Upper lobe of left lung (tissue), 6 donors: ENCODE results near the gene CHCHD4. TPM values are rescaled to one million over a fixed set of nuclear protein-coding genes. Genes with fewer than 3 reads are reported as not detected.
A peak's percentile ranks its signal among the peaks of the same experiment; 100 is the strongest.

ENCODE experiments used
- ATAC-seq, 2 donors: fragments of 200-7000 bp; cut with Tn5 transposase; one replicate each; pipeline ENCODE4 v1.9.1; 2022; ENCODE audit warnings: mild to moderate bottlenecking in 2 of 2, moderate library complexity in 2 of 2; ENCODE audit not compliant: low FRiP score in 2 of 2
- DNase-seq, 2 donors: peaks; one replicate each; pipeline ENCODE4 v3.0.0-alpha.2; 2019 to 2020
- H3K27ac ChIP-seq, 4 donors: fragments of 200-600 bp; sonication (generic); one replicate each; pipeline ENCODE4 v1.5.1; 2016 to 2019
- H3K27me3 ChIP-seq, 4 donors: fragments of 200-600 bp; sonication (generic); one replicate each; pipeline ENCODE4 v1.5.1; 2017 to 2019
- H3K36me3 ChIP-seq, 4 donors: fragments of 200-600 bp; sonication (generic); one replicate each; pipeline ENCODE4 v1.5.1; 2016 to 2019
- H3K4me1 ChIP-seq, 4 donors: fragments of 200-600 bp; sonication (generic); one replicate each; pipeline ENCODE4 v1.5.1; 2018 to 2019
- H3K4me3 ChIP-seq, 4 donors: fragments of 200-600 bp; sonication (generic); one replicate each; pipeline ENCODE4 v1.5.1; 2017 to 2019; ENCODE audit warnings: mild to moderate bottlenecking in 2 of 4, moderate library complexity in 1 of 4
- H3K9me3 ChIP-seq, 4 donors: fragments of 200-600 bp; sonication (generic); one replicate each; pipeline ENCODE4 v1.5.1; 2018 to 2019
- EP300 ChIP-seq, 4 donors: sonication (generic); formaldehyde crosslinking; IDR thresholded peaks; one replicate each; pipeline ENCODE4 v1.5.1; 2017; ENCODE audit warnings: antibody characterized with exemption in 4 of 4, control low read depth in 2 of 4
- POLR2A ChIP-seq, 4 donors: fragments of 450-650 bp; IDR thresholded peaks; one replicate each; pipeline ENCODE4 v1.5.1; 2016 to 2017; ENCODE audit warnings: antibody characterized with exemption in 4 of 4, mild to moderate bottlenecking in 2 of 4
- POLR2AphosphoS5 ChIP-seq, 2 donors: sonication (generic); formaldehyde crosslinking; IDR thresholded peaks; one replicate each; pipeline ENCODE4 v1.5.1; 2017; ENCODE audit warnings: antibody characterized with exemption in 2 of 2
- WGBS, 2 donors: methylation state at CpG; one replicate each; pipeline ENCODE4 v1.1.5; 2017 to 2018; 5-methylcytosine and 5-hydroxymethylcytosine counted together
- total RNA-seq, 6 donors: library from RNA; depleted of rRNA in 4 of 6; stranded (reverse); fragments of >200 nt in 4 of 6; gene quantifications; one replicate each; pipeline versions ENCODE4 v1.1.0 to v1.2.1, GENCODE V29; 2016 to 2021
- TF ChIP-seq, protein P1 (sequence below), 6 experiments: fragments of 450-650 bp in 4 of 6; fragments of 200-600 bp in 2 of 6; sonication (generic) in 2 of 6; IDR thresholded peaks; one replicate each; pipeline ENCODE4 v1.5.1; 2016 to 2019; ENCODE audit warnings: antibody characterized with exemption in 6 of 6
- donor health status: DM: no; HTN: no; CAD: no; lungs with moderate emphysema.
- donor health status: DM: no; HTN: yes; CAD: no; lungs with severe emphysema.

Gene CHCHD4
- total RNA-seq, 6 donors from 2014 or later, result 2.1 to 13.2 (median 10.5) TPM

GRCh38 chr3:14144423-14145075 is 19.9 kb upstream of the CHCHD4 start:
- TF ChIP-seq, protein P1, sequence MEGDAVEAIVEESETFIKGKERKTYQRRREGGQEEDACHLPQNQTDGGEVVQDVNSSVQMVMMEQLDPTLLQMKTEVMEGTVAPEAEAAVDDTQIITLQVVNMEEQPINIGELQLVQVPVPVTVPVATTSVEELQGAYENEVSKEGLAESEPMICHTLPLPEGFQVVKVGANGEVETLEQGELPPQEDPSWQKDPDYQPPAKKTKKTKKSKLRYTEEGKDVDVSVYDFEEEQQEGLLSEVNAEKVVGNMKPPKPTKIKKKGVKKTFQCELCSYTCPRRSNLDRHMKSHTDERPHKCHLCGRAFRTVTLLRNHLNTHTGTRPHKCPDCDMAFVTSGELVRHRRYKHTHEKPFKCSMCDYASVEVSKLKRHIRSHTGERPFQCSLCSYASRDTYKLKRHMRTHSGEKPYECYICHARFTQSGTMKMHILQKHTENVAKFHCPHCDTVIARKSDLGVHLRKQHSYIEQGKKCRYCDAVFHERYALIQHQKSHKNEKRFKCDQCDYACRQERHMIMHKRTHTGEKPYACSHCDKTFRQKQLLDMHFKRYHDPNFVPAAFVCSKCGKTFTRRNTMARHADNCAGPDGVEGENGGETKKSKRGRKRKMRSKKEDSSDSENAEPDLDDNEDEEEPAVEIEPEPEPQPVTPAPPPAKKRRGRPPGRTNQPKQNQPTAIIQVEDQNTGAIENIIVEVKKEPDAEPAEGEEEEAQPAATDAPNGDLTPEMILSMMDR (IDR thresholded peaks at IDR 0.05), result no peak
- TF ChIP-seq POLR2A (IDR thresholded peaks at IDR 0.05) (no peak), POLR2AphosphoS5 (IDR thresholded peaks at IDR 0.05) (peak; percentile 44 to 81), EP300 (IDR thresholded peaks at IDR 0.05) (peak in 2 of 4 donors; percentile 67 to 80)
- peak; percentile 90 for ATAC-seq
- Histone ChIP-seq H3K4me1 (peaks cover 32 to 54% (median 42%) of the 10 kb centered on the region in 4 donors), H3K27me3 (no peaks in the 10 kb centered on the region), H3K4me3 (peak overlapping the region in 3 of 4 donors; percentile 7 to 21 (median 16)), H3K36me3 (peaks cover 0 to 72% (median 36%) of the 10 kb centered on the region in 4 donors), H3K27ac (peak overlapping the region; percentile 86 to 93 (median 88)), H3K9me3 (no peaks in the 10 kb centered on the region)
- WGBS, 2 donors, result 8 to 10% methylated on average over 7 of the region's 7 CpGs
- peak in 1 of 2 donors; percentile 87 for DNase-seq

GRCh38 chr3:14143271-14144225 is 18.9 kb upstream of the CHCHD4 start:
- 53 to 56% methylated on average over 6 to 7 of the region's 7 CpGs for WGBS, 2 donors
- Histone ChIP-seq H3K36me3 (peaks cover 0 to 78% (median 45%) of the 10 kb centered on the region in 4 donors), H3K4me1 (peaks cover 32 to 54% (median 42%) of the 10 kb centered on the region in 4 donors)

GRCh38 chr3:14142567-14143270 is 18.0 kb upstream of the CHCHD4 start:
- H3K36me3 ChIP-seq, result peaks cover 3 to 78% (median 44%) of the 10 kb centered on the region in 4 donors
- TF ChIP-seq POLR2A (IDR thresholded peaks at IDR 0.05) (no peak), POLR2AphosphoS5 (IDR thresholded peaks at IDR 0.05) (no peak), EP300 (IDR thresholded peaks at IDR 0.05) (no peak)
- TF ChIP-seq, protein P1 (IDR thresholded peaks at IDR 0.05), result no peak
- no peaks in the 10 kb centered on the region for H3K27me3 ChIP-seq
- DNase-seq, result no peak
- H3K4me1 ChIP-seq, result peaks cover 32 to 54% (median 42%) of the 10 kb centered on the region in 4 donors
- ATAC-seq, result no peak
- H3K27ac ChIP-seq, result peak overlapping the region; percentile 86 to 93 (median 88)
- no peak overlapping the region for H3K4me3 ChIP-seq
- H3K9me3 ChIP-seq, result no peaks in the 10 kb centered on the region
- 58 to 59% methylated on average over 8 of the region's 8 CpGs for WGBS, 2 donors

More at GRCh38 chr3:14143271-14144225, 18.9 kb upstream of the CHCHD4 start:
- Histone ChIP-seq H3K27me3 (no peaks in the 10 kb centered on the region), H3K4me3 (peak overlapping the region in 1 of 4 donors; percentile 7), H3K9me3 (no peaks in the 10 kb centered on the region), H3K27ac (peak overlapping the region; percentile 86 to 93 (median 88))
- DNase-seq (peak in 1 of 2 donors; percentile 73), ATAC-seq (peak; percentile 79 to 80)
- TF ChIP-seq POLR2AphosphoS5 (IDR thresholded peaks at IDR 0.05) (peak; percentile 58 to 62), EP300 (IDR thresholded peaks at IDR 0.05) (peak in 2 of 4 donors; percentile 39 to 76), POLR2A (IDR thresholded peaks at IDR 0.05) (no peak)
- TF ChIP-seq, protein P1 (IDR thresholded peaks at IDR 0.05), result no peak

- no peak for TF ChIP-seq EP300 (IDR thresholded peaks at IDR 0.05)
- no peak for TF ChIP-seq POLR2A (IDR thresholded peaks at IDR 0.05)
- 86 to 90% methylated on average over 14 to 19 of the region's 19 CpGs for WGBS, 2 donors
- H3K9me3 ChIP-seq, result no peaks in the 10 kb centered on the region
- ATAC-seq (no peak), DNase-seq (peak in 1 of 2 donors; percentile 15)
- H3K27ac ChIP-seq, result peak overlapping the region; percentile 86 to 93 (median 88)
- H3K4me3 ChIP-seq, result no peak overlapping the region
- H3K27me3 ChIP-seq, result no peaks in the 10 kb centered on the region
- peaks cover 3 to 78% (median 44%) of the 10 kb centered on the region in 4 donors for H3K36me3 ChIP-seq
- peaks cover 32 to 51% (median 41%) of the 10 kb centered on the region in 4 donors for H3K4me1 ChIP-seq
Measured at GRCh38 chr3:14141602-14142341, 17.1 kb upstream of the CHCHD4 start.
